NCI-H2171 treated with DMSO at 0.1 percent for 48 hours (cell line): Measurements from ENCODE around the gene PPP1R17.

ENCODE experiments used
- DNase-seq: peaks from one replicate; lab custom pipeline; 2025; lab: John Stamatoyannopoulos, UW

Gene PPP1R17

GRCh38 chr7:31687024-31687748 lies at the start of gene PPP1R17:
Gene PPP1R17, plus strand, starts transcription at chr7:31687215. Its CDS starts 5,227 bp downstream, at chr7:31692442.
- DNase-seq = peak; percentile 84

- no peak for DNase-seq
Measured at GRCh38 chr7:31640381-31640780, 46.6 kb upstream of the PPP1R17 start.

- no peak for DNase-seq
Measured at GRCh38 chr7:31642681-31643115, 44.3 kb upstream of the PPP1R17 start.

- no peak for DNase-seq
Measured at GRCh38 chr7:31646942-31647341, 40.1 kb upstream of the PPP1R17 start.

- no peak for DNase-seq
Measured at GRCh38 chr7:31647511-31647910, 39.5 kb upstream of the PPP1R17 start.

GRCh38 chr7:31648288-31648687 lies 38.7 kb upstream of the PPP1R17 start:
- peak; percentile 56 for DNase-seq

GRCh38 chr7:31648880-31649279 lies 38.1 kb upstream of the PPP1R17 start:
- no peak for DNase-seq

- no peak for DNase-seq
Measured at GRCh38 chr7:31651234-31652062, 35.6 kb upstream of the PPP1R17 start.

- DNase-seq = no peak
Measured at GRCh38 chr7:31652063-31652326, 35.0 kb upstream of the PPP1R17 start.

GRCh38 chr7:31663072-31663471 lies 23.9 kb upstream of the PPP1R17 start:
- no peak for DNase-seq

GRCh38 chr7:31664890-31665289 lies 22.1 kb upstream of the PPP1R17 start:
- no peak for DNase-seq

- DNase-seq = no peak
Measured at GRCh38 chr7:31665546-31665945, 21.5 kb upstream of the PPP1R17 start.

- DNase-seq = no peak
Measured at GRCh38 chr7:31669461-31669860, 17.6 kb upstream of the PPP1R17 start.

- peak; percentile 91 for DNase-seq
Measured at GRCh38 chr7:31679574-31680305, 7.3 kb upstream of the PPP1R17 start.

GRCh38 chr7:31683445-31684225 lies 3.4 kb upstream of the PPP1R17 start:
- DNase-seq = peak; percentile 99

- DNase-seq = no peak
Measured at GRCh38 chr7:31688372-31688771, 1.4 kb downstream of the PPP1R17 start.

GRCh38 chr7:31688996-31689395 lies 2.0 kb downstream of the PPP1R17 start:
- peak; percentile 39 for DNase-seq

- DNase-seq = peak; percentile 71
Measured at GRCh38 chr7:31690935-31691334, 3.9 kb downstream of the PPP1R17 start.

- DNase-seq = peak; percentile 91
Measured at GRCh38 chr7:31692451-31692850, 5.4 kb downstream of the PPP1R17 start.

GRCh38 chr7:31692871-31693270 lies 5.9 kb downstream of the PPP1R17 start:
- DNase-seq = no peak

- no peak for DNase-seq
Measured at GRCh38 chr7:31695859-31696614, 9.0 kb downstream of the PPP1R17 start.
